Measurements from ENCODE around the gene SMIM28.

- TF ChIP-seq POLR2AphosphoS5 (IDR thresholded peaks at IDR 0.05; ENCODE audit: low read depth, low read length) (no peak), POLR2A (IDR thresholded peaks at IDR 0.05; ENCODE audit: low read depth, low read length) (no peak), TAF1 (IDR thresholded peaks at IDR 0.05; ENCODE audit: low read depth, low read length) (no peak), PAX5 (IDR thresholded peaks at IDR 0.05; ENCODE audit: insufficient read depth, low read length, severe bottlenecking) (no peak)
These were observed 38.7 kb upstream of the SMIM28 start for GRCh38 chr6:138339024-138339423.

Measured in GM12891 (cell line).